KMS-11 (cell line): ENCODE data around the gene PPP1R2.

Source experiments
- H2AFZ ChIP-seq: fragments of 200-600 bp; sonication (generic); 2 replicates; pipeline ENCODE4 v1.6.1; 2016; ENCODE audit warnings: antibody characterized with exemption, mixed run types, low read depth
- H3K27ac ChIP-seq: fragments of 200-600 bp; sonication (generic); 2 replicates; pipeline ENCODE4 v1.6.1; 2016; ENCODE audit warnings: mild to moderate bottlenecking, mixed run types
- H3K27me3 ChIP-seq: fragments of 200-600 bp; sonication (generic); 2 replicates; pipeline ENCODE4 v1.6.1; 2017; ENCODE audit warnings: mild to moderate bottlenecking, low read depth, mixed run types, moderate library complexity; ENCODE audit not compliant: insufficient read depth
- H3K36me3 ChIP-seq: fragments of 200-600 bp; sonication (generic); 2 replicates; pipeline ENCODE4 v1.6.1; 2017; ENCODE audit warnings: mild to moderate bottlenecking, mixed run types; ENCODE audit not compliant: insufficient read depth
- H3K4me1 ChIP-seq: fragments of 200-600 bp; sonication (generic); 2 replicates; pipeline ENCODE4 v1.6.1; 2016; ENCODE audit warnings: mild to moderate bottlenecking, low read depth, mixed run types; ENCODE audit not compliant: poor library complexity, severe bottlenecking
- H3K4me2 ChIP-seq: fragments of 200-600 bp; sonication (generic); 2 replicates; pipeline ENCODE4 v1.7.0; 2016; ENCODE audit warnings: mild to moderate bottlenecking, mixed run types
- H3K4me3 ChIP-seq: fragments of 200-600 bp; sonication (generic); IDR thresholded peaks from 2 replicates; pipeline ENCODE4 v1.6.1; 2017; ENCODE audit warnings: low read depth, low read length, mixed read lengths; ENCODE audit not compliant: insufficient read depth
- H3K79me2 ChIP-seq: fragments of 200-600 bp; sonication (generic); 2 replicates; pipeline ENCODE4 v1.6.1; 2016; ENCODE audit warnings: low read depth, mixed run types; ENCODE audit not compliant: insufficient read depth
- H3K9ac ChIP-seq: fragments of 200-600 bp; sonication (generic); 2 replicates; pipeline ENCODE4 v1.6.1; 2016; ENCODE audit warnings: mild to moderate bottlenecking, mixed run types
- H4K20me1 ChIP-seq: fragments of 200-600 bp; sonication (generic); 2 replicates; pipeline ENCODE4 v1.6.1; 2016; ENCODE audit warnings: mild to moderate bottlenecking, mixed run types; ENCODE audit not compliant: insufficient read depth
- TF ChIP-seq, protein P1 (sequence below): fragments of 200-600 bp; sonication (generic); conservative IDR thresholded peaks from 2 replicates; pipeline ENCODE4 v1.6.1; 2017; ENCODE audit warnings: low read depth, mild to moderate bottlenecking, antibody characterized with exemption, low read length, moderate library complexity, mixed read lengths

The PPP1R2 gene

DNA sequence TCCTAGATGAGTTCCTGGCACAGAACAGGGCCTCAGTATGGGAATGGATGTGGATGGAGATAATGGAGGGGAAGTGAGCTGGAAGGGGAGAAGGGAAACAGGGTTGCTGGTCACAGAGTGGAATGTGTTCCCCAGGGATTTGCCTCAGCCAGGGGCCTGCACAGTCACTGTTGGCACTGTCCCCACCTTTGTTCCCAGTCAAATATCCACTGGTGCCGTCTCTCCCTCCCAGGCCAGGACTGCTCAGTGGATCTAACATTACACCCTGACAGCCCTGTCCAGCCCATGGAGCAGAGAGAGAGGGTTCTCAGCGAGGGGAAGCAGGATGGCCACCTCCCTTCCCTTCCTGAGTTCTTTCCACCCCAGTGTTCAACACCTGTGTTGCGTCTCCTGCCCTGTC, 1.5 kb upstream of the PPP1R2 start:
- Histone ChIP-seq H3K79me2 (peaks cover 33% of the 10 kb centered on the region), H3K4me2 (peak overlapping the region; percentile 83; the same call in 1 of the 2 replicates), H3K4me3 (no peak overlapping the region), H3K27me3 (no peaks in the 10 kb centered on the region), H3K36me3 (no peaks in the 10 kb centered on the region), H3K9ac (no peak overlapping the region), H3K27ac (no peak overlapping the region; the same call in 1 of the 2 replicates), H3K4me1 (peaks cover 71% of the 10 kb centered on the region), H4K20me1 (no peaks in the 10 kb centered on the region), H2AFZ (no peak overlapping the region)
- TF ChIP-seq, protein P1, sequence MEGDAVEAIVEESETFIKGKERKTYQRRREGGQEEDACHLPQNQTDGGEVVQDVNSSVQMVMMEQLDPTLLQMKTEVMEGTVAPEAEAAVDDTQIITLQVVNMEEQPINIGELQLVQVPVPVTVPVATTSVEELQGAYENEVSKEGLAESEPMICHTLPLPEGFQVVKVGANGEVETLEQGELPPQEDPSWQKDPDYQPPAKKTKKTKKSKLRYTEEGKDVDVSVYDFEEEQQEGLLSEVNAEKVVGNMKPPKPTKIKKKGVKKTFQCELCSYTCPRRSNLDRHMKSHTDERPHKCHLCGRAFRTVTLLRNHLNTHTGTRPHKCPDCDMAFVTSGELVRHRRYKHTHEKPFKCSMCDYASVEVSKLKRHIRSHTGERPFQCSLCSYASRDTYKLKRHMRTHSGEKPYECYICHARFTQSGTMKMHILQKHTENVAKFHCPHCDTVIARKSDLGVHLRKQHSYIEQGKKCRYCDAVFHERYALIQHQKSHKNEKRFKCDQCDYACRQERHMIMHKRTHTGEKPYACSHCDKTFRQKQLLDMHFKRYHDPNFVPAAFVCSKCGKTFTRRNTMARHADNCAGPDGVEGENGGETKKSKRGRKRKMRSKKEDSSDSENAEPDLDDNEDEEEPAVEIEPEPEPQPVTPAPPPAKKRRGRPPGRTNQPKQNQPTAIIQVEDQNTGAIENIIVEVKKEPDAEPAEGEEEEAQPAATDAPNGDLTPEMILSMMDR = no peak

DNA sequence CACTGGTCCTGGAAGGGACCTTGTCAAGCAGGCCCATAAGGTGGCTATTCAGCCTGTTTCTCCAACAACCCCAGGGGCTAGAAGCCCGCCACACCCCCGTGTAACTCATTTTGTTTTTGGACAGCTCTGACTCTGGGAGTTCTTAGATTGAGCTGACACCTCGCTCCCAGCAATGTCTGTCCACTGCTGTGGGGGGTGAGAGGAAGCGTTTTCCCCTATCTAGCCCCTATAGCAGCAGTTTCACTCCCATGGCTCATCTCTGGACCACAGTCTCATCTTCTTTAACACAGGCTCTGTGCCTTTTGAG, 1.1 kb upstream of the PPP1R2 start:
- Histone ChIP-seq H3K4me2 (peak overlapping the region; percentile 72; the same call in 1 of the 2 replicates), H3K27me3 (no peaks in the 10 kb centered on the region), H3K9ac (no peak overlapping the region), H3K79me2 (peaks cover 38% of the 10 kb centered on the region), H4K20me1 (no peaks in the 10 kb centered on the region), H2AFZ (no peak overlapping the region), H3K36me3 (no peaks in the 10 kb centered on the region), H3K27ac (no peak overlapping the region), H3K4me3 (no peak overlapping the region), H3K4me1 (peaks cover 71% of the 10 kb centered on the region)
- TF ChIP-seq, protein P1 = no peak

DNA sequence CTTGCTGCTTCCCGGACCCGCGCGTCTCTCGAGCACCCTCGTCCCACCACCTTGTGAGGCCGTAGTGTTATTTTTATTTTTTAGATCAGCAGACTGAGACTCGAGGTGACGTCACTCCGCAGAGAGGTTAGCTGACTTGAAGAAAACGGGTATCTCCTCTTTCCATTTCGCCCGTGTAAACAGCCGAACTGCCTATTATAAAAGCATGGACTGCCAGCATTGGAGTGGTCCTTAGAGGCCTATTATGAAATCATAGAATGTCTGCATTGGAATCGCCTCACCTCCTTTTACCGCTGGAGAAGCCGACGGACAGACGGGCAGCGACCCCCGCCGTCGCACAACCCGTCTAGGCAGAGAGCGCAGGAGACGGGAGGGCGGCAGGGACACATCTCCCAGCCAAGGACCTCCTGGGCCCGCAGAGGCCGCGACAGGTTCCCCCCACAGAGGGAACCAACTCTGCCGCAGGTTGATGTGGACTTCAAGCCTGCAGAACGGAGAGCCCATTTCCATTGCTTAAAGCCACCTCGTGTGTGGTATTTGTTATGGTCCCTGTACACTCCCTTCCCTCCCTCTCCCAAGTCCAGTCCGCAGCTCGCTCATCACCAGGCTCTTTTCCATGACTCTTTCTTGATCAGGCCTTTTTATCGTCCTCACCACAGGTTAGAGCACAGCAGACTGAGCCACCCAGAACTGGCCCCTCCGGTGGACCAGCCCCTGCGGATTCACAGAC, 540 bp upstream of the PPP1R2 start:
- peaks cover 43% of the 10 kb centered on the region for H3K79me2 ChIP-seq
- no peak overlapping the region; the same call in 1 of the 2 replicates for H3K27ac ChIP-seq
- H3K4me1 ChIP-seq = peaks cover 71% of the 10 kb centered on the region
- peak overlapping the region; percentile 72 for H3K4me2 ChIP-seq
- H3K4me3 ChIP-seq = peak overlapping the region; percentile 45
- peak overlapping the region; percentile 70 for H2AFZ ChIP-seq
- H3K27me3 ChIP-seq = no peaks in the 10 kb centered on the region
- no peaks in the 10 kb centered on the region for H3K36me3 ChIP-seq
- H4K20me1 ChIP-seq = no peaks in the 10 kb centered on the region
- TF ChIP-seq, protein P1 = no peak
- H3K9ac ChIP-seq = peak overlapping the region; percentile 78; the same call in 1 of the 2 replicates

DNA sequence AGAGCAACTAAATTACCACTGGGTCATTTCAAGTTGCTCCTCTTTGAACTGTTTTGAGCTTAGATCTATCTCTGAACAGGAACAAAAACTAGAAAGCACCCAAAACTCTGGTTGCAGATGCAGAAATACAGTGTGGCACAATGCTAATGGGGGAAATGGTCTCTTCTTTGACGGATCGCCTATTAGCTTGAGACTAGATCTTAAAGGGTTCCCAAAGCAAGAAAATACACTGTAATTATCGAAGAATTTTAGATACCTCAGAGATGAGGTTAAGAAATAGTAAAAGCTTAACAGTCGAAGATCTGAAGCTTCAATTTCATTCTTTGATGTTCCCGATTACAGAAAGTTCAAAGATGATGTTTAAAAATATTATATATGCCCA, 818 bp downstream of the PPP1R2 start:
- H4K20me1 ChIP-seq = peaks cover 2% of the 10 kb centered on the region; the same call in 1 of the 2 replicates
- TF ChIP-seq, protein P1 = no peak
- H3K9ac ChIP-seq = peak overlapping the region; percentile 78
- no peaks in the 10 kb centered on the region for H3K36me3 ChIP-seq
- no peak overlapping the region for H3K4me3 ChIP-seq
- H3K4me1 ChIP-seq = peaks cover 74% of the 10 kb centered on the region
- H3K27ac ChIP-seq = peak overlapping the region; percentile 70
- H3K4me2 ChIP-seq = peak overlapping the region; percentile 50
- peaks cover 57% of the 10 kb centered on the region for H3K79me2 ChIP-seq
- no peaks in the 10 kb centered on the region for H3K27me3 ChIP-seq
- peak overlapping the region; percentile 0; the same call in 1 of the 2 replicates for H2AFZ ChIP-seq
